SH-SY5Y (cell line): ENCODE data around the gene HS6ST2.

Source experiments
- GATA2 ChIP-seq: IDR thresholded peaks from 2 replicates; pipeline ENCODE4 v1.6.1; 2011; ENCODE audit warnings: mild to moderate bottlenecking, low read depth, low read length
- GATA3 ChIP-seq: IDR thresholded peaks from 2 replicates; pipeline ENCODE4 v1.6.1; 2011; ENCODE audit warnings: low read depth, mild to moderate bottlenecking, low read length, moderate library complexity

HS6ST2 gene

DNA sequence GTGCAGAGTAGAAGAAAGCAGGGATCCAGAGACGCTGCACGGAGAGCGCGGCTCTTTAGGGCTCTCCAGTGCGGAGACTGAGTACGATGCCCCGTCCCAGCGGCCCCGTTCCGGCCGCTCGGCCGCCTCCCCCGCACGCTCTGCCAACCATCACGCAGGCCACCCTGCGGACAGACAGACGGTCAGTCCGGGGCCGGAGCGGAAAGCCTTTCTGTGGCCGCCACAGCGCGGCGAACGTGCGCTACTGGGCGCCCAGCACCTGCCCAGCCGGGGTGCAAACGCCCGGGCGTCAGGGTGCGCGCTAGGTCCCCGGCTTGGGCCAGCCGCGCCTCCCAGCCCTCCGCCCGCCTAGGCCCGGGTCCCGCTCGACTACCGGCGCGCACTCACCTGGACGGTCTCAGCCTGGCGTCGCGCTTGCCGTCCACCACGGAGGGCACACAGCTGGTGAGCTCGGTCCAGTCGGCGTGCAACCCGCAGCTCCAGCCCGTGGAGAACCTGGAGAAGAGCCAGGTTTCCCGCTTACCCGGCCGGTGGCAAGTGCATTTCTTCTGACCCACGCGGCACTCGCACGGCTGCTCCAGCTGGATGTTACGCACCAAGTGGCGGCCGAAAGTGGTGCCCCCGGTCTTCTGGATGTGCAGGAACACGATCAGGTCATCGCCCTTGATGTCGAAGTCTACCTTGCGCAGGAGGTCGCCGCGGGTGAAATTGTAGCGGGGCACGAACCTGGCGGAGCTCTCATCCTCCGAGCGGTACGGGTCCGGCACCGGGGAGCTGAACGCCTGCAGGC, 1.8 kb downstream of the HS6ST2 start:
- TF ChIP-seq GATA3 (no peak), GATA2 (no peak)

DNA sequence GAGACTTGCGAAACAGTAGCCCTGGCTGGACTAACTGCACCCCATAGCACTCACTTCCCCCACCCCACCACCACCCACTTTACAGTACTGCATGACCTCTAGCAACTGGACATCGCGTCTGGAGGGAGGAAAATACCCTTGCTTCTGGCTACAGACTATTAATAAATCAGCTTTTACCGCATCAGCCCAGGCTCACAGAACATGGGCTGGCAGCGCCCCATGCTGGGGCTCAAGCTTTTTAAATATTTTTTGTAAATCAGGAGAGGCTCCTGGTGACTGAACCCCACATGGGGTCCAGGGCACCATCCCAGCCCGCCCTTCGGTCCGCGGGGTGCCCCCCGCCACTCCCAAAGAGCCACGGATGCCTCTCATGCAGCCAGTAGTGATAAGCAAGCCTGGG, 2.7 kb downstream of the HS6ST2 start:
- TF ChIP-seq GATA2 (no peak), GATA3 (no peak)

DNA sequence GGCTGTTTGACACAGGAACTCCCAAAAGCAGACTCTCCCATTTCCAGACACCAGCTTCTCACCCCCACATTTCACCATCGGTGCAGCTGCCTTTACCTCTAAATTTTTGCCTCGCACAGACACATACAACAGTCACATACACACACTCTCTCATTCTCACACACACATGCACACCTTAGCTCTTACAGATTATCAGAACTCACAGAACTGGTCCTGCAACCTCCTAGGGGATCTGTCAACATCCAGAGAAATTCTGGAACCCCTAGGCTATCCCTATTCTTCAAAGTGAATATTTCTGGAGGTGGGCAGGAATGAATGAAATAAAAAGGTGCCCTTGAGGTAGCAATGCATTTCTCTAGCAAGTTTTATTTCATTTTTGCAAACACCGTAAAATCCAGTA, 4.1 kb downstream of the HS6ST2 start:
- TF ChIP-seq GATA2 (no peak), GATA3 (no peak)

DNA sequence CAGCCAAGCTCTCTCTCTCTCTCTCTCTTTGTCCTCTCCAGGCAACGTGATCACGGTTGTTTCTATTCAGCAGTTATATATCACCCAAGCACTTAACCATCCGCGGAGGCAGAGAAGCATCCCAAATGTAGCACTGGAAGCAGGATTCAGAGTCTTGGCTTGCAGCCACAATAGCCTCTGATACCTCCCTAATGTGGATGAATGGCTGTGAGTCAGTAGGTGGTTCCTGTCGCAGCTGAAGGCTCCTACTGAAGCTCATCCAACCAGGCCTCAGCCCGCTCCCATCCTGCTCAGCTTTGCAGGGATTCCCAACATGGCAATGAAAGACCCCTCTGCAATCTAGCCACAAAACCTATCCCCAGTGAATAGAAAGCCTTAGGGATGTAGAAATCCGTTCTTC, 5.1 kb downstream of the HS6ST2 start:
- TF ChIP-seq GATA2 (no peak), GATA3 (no peak)

DNA sequence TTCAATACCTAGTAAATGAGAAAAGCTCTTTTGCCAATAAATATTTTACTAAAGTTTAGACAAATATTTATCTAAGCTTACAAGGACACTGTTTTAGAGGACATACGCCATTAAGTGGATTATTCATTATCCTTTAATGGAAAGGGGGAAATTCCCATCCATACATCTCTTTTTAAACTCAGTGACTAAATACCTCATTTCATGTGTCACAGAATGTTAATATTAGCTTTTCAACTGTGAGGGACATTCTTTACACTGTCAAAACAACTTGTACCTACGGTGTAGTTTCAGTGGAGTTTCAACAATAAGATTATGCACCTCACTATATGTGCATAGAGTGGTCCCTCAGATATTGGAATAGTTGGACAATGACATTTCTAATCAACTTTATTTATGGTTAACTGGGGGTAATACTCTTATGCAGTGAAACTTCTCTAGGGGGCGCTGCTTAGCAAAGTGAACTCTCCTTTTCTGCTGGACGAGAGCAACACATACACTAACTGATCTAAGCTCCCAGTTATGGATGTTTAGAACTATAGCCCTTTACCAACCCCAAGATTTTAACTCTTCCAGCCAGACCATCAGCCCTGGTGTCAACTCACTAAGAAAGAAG, 9.7 kb downstream of the HS6ST2 start:
- TF ChIP-seq GATA3 (no peak), GATA2 (no peak)

DNA sequence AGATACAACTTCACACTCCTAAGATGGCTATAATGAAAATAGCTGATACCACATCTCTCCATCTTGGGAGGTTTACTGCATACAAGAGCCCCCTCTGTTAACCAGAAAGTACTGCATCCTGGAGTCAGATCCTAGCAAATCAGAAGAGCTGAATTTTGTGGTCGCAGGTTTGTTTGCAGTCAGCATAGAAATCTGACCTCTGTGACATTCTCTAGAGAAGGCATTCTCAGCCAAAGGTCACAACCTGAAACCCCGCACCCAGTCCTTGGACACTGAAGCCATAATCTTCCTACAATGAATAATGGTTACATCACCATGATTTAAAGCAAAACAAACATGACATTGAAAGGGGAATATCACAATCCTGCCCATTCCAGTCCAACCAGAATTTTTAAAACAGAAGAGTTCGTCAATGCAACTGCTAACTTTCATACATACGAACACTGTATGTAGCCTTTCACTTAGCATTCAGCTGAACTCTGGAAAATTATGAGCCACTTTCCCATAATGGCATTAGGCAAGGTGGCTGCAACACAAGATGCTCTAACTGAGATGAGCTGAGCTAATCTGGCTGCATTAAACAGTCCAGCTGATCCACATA, 17.6 kb downstream of the HS6ST2 start:
- TF ChIP-seq GATA2 (no peak), GATA3 (no peak)

DNA sequence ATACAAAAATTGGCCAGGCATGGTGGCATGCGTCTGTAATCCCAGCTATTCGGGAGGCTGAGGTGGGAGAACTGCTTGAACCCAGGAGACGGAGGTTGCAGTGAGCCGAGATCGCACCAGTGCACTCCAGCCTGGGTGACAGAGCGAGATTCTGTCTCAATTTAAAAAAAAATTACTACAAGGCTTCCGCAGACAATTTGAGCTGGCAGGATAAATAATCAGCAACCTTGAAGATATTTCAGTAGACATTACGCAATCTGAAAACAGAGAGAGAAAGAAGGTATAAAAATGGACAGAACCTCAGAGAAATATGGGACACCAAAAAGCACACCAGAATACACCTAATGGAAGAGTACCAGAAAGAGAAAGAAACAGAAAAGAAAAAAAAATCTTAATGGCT, 25.3 kb downstream of the HS6ST2 start:
- no peak for TF ChIP-seq GATA3
- no peak for TF ChIP-seq GATA2

DNA sequence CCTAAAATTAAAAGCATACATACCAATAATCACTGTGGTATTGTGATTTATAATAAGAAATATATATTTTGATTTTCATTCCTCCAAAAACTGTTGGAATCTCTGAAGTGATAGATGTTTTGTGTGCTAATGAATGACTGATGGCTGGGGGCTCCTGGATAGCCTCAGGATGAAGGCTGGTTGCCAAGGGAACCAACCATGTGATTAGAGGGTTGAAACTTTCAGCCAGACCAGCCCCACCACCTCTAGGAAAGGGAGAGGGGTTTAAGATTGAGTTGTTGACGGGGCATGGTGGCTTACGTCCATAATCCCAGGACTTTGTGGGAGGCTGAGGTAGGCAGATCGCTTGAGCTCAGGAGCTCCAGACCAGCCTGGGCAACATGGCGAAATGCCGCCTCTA, 34.0 kb downstream of the HS6ST2 start:
- TF ChIP-seq GATA2 (no peak), GATA3 (no peak)

DNA sequence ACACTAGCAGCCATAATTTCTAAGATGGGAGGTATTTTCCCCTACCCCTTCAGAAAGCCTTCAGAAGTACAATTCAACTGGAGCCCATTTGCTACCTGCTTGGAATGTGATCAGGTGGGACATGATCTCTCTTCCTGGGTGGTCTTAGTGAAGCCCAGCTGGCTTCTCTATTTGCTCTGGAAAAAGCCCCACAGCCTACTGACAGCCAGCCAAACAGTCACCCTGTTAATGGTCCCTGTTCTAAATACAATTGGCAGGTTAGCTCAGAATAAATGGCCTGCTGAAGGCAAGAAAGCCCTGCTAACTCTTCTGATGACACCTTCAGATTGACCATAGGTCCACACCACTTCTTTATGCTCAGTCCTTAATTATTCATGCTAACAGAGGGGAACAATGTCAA, 39.9 kb downstream of the HS6ST2 start:
- TF ChIP-seq GATA3, result no peak
- TF ChIP-seq GATA2, result no peak

DNA sequence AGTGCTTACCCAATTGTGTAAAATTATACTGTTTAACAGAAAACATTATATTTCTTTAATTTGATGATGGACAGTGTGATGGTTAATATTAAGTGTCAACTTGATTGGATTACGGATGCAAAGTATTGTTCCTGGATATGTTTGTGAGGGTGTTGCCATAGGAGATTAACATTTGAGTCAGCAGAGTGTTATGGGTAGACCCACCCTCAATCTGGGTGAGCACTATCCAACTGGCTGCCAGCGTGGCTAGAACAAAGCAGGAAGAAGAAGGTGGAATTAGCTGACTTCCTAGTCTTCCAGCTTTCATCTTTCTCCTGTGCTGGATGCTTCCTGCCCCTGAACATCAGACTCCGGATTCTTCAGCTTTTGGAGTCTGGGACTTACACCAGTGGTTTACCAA, 42.1 kb downstream of the HS6ST2 start:
- TF ChIP-seq GATA2, result no peak
- no peak for TF ChIP-seq GATA3

DNA sequence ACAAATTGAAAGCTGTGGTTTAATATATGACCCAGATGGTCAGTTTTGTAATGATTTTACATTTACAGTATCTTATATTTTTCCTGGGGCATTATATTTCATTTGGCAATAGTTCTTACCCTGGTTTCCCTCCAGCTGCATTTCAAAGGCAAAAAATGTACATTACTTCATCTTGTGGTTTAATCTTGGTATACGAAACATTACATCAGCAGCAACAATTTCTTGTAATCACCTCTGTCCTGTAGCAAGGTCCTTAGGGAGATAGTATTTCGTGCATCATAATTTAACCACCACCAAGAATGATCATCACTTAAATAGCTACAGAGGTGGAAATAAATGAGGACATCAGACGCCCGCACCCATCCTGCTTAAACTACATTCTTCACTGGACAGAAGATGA, 48.8 kb downstream of the HS6ST2 start:
- no peak for TF ChIP-seq GATA2
- no peak for TF ChIP-seq GATA3

DNA sequence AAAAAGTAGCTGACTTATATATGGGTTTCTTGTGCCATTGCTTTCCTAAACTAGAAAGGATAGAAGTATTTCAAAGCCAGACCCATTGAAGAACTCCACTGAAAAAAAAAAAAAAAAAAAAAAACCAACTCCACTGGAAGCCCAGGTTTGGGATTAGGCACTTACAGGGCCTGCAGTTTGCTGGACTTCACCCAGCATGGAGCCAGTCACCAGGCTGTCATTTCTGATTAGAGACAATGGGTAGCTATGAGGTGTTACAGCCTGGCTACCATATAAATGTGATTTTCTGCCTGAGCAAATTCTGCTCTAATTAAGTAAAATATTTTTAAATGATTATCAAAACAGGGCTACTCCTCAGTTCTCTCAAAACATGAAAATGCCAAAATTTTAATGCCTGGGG, 49.5 kb downstream of the HS6ST2 start:
- TF ChIP-seq GATA2, result no peak
- TF ChIP-seq GATA3, result no peak

DNA sequence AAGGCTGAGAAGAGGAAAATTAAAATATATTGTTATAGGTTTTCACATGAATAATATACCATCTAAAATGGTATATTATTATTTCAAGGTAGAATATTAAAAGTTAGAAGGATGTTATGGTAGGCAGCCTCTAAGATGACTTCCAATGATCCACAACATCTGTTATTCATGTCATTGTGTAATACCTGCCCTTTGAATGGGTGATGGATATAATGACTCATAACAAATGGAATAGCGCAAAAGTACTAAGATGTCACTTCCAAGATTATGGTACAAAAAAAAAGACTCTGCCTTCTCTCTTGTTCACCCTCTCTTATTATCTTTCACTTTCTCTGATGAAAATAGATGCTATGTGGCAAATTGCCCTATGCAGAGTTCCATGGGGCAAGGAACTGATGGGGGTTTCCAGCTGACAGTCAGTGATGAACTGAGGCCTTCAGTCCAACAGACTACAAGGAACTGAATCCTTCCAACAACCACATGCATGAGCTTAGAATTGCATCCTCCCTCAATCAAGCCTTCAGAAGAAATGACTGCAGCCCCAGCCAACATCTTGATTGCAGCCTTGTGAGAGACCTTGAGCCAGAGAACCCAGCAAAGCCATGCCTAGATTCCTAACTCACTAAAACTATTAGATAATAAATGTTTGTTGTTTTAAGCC, 57.7 kb downstream of the HS6ST2 start:
- TF ChIP-seq GATA3 (no peak), GATA2 (no peak)

DNA sequence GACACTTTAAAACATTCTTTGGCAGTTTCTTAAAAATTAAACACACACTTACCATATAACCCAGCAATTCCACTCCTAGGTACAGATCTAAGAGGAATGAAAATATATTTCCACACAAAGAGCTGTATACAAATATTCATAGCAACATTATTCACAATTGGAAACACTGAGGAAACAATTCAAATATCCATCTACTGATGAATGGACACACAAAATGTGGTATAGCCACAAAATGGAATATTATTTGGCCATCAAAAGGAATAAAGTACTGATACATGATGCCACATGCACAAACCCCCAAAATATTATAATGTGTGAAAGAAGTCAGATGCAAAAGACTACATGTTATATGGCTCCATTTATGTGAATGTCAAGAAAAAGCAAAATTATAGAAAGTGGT, 70.9 kb downstream of the HS6ST2 start:
- no peak for TF ChIP-seq GATA3
- no peak for TF ChIP-seq GATA2
